Fibroblast of villous mesenchyme (primary cell): ENCODE measurements around the gene ICOS. TPM values are rescaled to one million over a fixed set of nuclear protein-coding genes. Genes with fewer than 3 reads are reported as not detected.
"Not testable (repeated sequence)": the region's sequence is repeated elsewhere in the genome, so short reads cannot be mapped to it uniquely, and the experiment has no call there.

Source experiments
- DNase-seq: peaks from one replicate; pipeline ENCODE4 v3.0.0-alpha.2; 2010; ENCODE audit warnings: low read depth
- H3K4me3 ChIP-seq: 2 replicates; pipeline ENCODE4 v1.5.1; 2011; ENCODE audit warnings: low read depth, mild to moderate bottlenecking, low read length
- CTCF ChIP-seq: IDR thresholded peaks from 2 replicates; pipeline ENCODE4 v1.5.1; 2012; ENCODE audit warnings: low read depth, mild to moderate bottlenecking, low read length; ENCODE audit not compliant: insufficient read depth
- total RNA-seq: library from RNA; depleted of rRNA; stranded (reverse); fragments of >200 nt; gene quantifications from 2 replicates; pipeline ENCODE4 v1.2.3, GENCODE V29; 2012

Gene ICOS
- total RNA-seq, 1 donor: not detected

- H3K4me3 ChIP-seq: no peak overlapping the region
- DNase-seq: no peak
- no peak for TF ChIP-seq CTCF
Observed at GRCh38 chr2:203972066-203972465, 35.5 kb downstream of the ICOS start.

GRCh38 chr2:203973000-203973399 lies 36.4 kb downstream of the ICOS start:
- DNase-seq: no peak
- H3K4me3 ChIP-seq: no peak overlapping the region
- no peak for TF ChIP-seq CTCF

- no peak overlapping the region for H3K4me3 ChIP-seq
- TF ChIP-seq CTCF: no peak
- DNase-seq: no peak
Observed at GRCh38 chr2:203973676-203974075, 37.1 kb downstream of the ICOS start.

GRCh38 chr2:203975912-203976311 lies 39.3 kb downstream of the ICOS start:
- TF ChIP-seq CTCF: no peak
- DNase-seq: no peak

GRCh38 chr2:203982276-203982675 lies 45.7 kb downstream of the ICOS start:
- TF ChIP-seq CTCF: no peak
- no peak overlapping the region for H3K4me3 ChIP-seq
- DNase-seq: no peak

More at GRCh38 chr2:203975912-203976311, 39.3 kb downstream of the ICOS start:
- H3K4me3 ChIP-seq: no peak overlapping the region

GRCh38 chr2:203983064-203983715 lies 46.6 kb downstream of the ICOS start:
- TF ChIP-seq CTCF: no peak
- no peak overlapping the region for H3K4me3 ChIP-seq
- DNase-seq: no peak

- H3K4me3 ChIP-seq: not testable (repeated sequence)
Observed at GRCh38 chr2:203985978-203986377, 49.4 kb downstream of the ICOS start.

More at GRCh38 chr2:203985978-203986377, 49.4 kb downstream of the ICOS start:
- DNase-seq: not testable (repeated sequence)
